HG02870 (cell line): ENCODE measurements around the gene MPHOSPH6.
A peak's percentile ranks its signal among the peaks of the same experiment; 100 is the strongest.
"Not testable (repeated sequence)": the region's sequence is repeated elsewhere in the genome, so short reads cannot be mapped to it uniquely, and the experiment has no call there.

Experiments used
- ATAC-seq: cut with Tn5 transposase; IDR thresholded peaks from one replicate; pipeline ENCODE4 v1.9.1; 2021; ENCODE audit warnings: mild to moderate bottlenecking, moderate library complexity; ENCODE audit not compliant: unreplicated experiment

MPHOSPH6 gene

GRCh38 chr16:82169861-82170845, at the start of gene MPHOSPH6:
Gene MPHOSPH6, minus strand, starts transcription at chr16:82170224. Its CDS starts 49 bp downstream, at chr16:82170175.
- peak; percentile 90 for ATAC-seq

- ATAC-seq, result no peak
Measured at GRCh38 chr16:82219298-82219697, 49.3 kb upstream of the MPHOSPH6 start.

GRCh38 chr16:82209314-82209713, 39.3 kb upstream of the MPHOSPH6 start:
- not testable (repeated sequence) for ATAC-seq

- no peak for ATAC-seq
Measured at GRCh38 chr16:82203198-82203597, 33.2 kb upstream of the MPHOSPH6 start.

- ATAC-seq, result no peak
Measured at GRCh38 chr16:82201926-82202325, 31.9 kb upstream of the MPHOSPH6 start.

- ATAC-seq, result no peak
Measured at GRCh38 chr16:82201351-82201750, 31.3 kb upstream of the MPHOSPH6 start.

GRCh38 chr16:82199209-82199608, 29.2 kb upstream of the MPHOSPH6 start:
- ATAC-seq, result no peak

- ATAC-seq, result no peak
Measured at GRCh38 chr16:82197540-82198240, 27.7 kb upstream of the MPHOSPH6 start.

- no peak for ATAC-seq
Measured at GRCh38 chr16:82195917-82196494, 26.0 kb upstream of the MPHOSPH6 start.

GRCh38 chr16:82194086-82194485, 24.1 kb upstream of the MPHOSPH6 start:
- ATAC-seq, result no peak

GRCh38 chr16:82192665-82193064, 22.6 kb upstream of the MPHOSPH6 start:
- peak; percentile 59 for ATAC-seq

- no peak for ATAC-seq
Measured at GRCh38 chr16:82190386-82190785, 20.4 kb upstream of the MPHOSPH6 start.

- no peak for ATAC-seq
Measured at GRCh38 chr16:82187829-82188228, 17.8 kb upstream of the MPHOSPH6 start.

GRCh38 chr16:82185012-82185411, 15.0 kb upstream of the MPHOSPH6 start:
- ATAC-seq, result no peak

- no peak for ATAC-seq
Measured at GRCh38 chr16:82184213-82184612, 14.2 kb upstream of the MPHOSPH6 start.

GRCh38 chr16:82183004-82183397, 13.0 kb upstream of the MPHOSPH6 start:
- no peak for ATAC-seq

GRCh38 chr16:82182266-82183003, 12.4 kb upstream of the MPHOSPH6 start:
- ATAC-seq, result no peak

GRCh38 chr16:82181461-82182185, 11.6 kb upstream of the MPHOSPH6 start:
- ATAC-seq, result no peak

- no peak for ATAC-seq
Measured at GRCh38 chr16:82178352-82178751, 8.3 kb upstream of the MPHOSPH6 start.

GRCh38 chr16:82177555-82177954, 7.5 kb upstream of the MPHOSPH6 start:
- ATAC-seq, result no peak
